Testis (tissue), 3 donors: ENCODE results near the gene PSMC3. TPM values are rescaled to one million over a fixed set of nuclear protein-coding genes. Genes with fewer than 3 reads are reported as not detected.

Experiments
- DNase-seq: peaks from one replicate; pipeline ENCODE4 v3.0.0-alpha.2; 2019
- H3K27ac ChIP-seq, 2 donors: fragments of 200-600 bp; sonication (generic); one replicate each; pipeline ENCODE4 v1.5.1; 2019
- H3K27me3 ChIP-seq: fragments of 200-600 bp; sonication (generic); one replicate; pipeline ENCODE4 v1.5.1; 2019
- H3K36me3 ChIP-seq: fragments of 200-600 bp; sonication (generic); one replicate; pipeline ENCODE4 v1.5.1; 2017; ENCODE audit warnings: low read depth; ENCODE audit errors: missing control alignments
- H3K4me1 ChIP-seq: fragments of 200-600 bp; sonication (generic); one replicate; pipeline ENCODE4 v1.5.1; 2019
- H3K4me3 ChIP-seq, 2 donors: fragments of 200-600 bp; sonication (generic); one replicate each; pipeline ENCODE4 v1.5.1; 2017 to 2019
- H3K9me3 ChIP-seq: fragments of 200-600 bp; sonication (generic); one replicate; pipeline ENCODE4 v1.5.1; 2017
- POLR2A ChIP-seq: fragments of 450-650 bp; IDR thresholded peaks from one replicate; pipeline ENCODE4 v1.6.1; 2017; ENCODE audit warnings: antibody characterized with exemption, mild to moderate bottlenecking, moderate library complexity
- WGBS, 2 donors: methylation state at CpG; one replicate each; pipeline ENCODE4 v1.1.5; 2018; 5-methylcytosine and 5-hydroxymethylcytosine counted together
- intact Hi-C: fragments of 100-400 bp; cut with DNase I; formaldehyde crosslinking; loops from one replicate; pipeline ENCODE4 v1.15.1; 2023; ENCODE audit warnings: low total_unique reads
- polyA plus RNA-seq: library from polyadenylated mRNA; stranded (reverse); fragments of 350-450 nt; fragmentation: Illumina TruSeq; extraction: RNeasy Lipid Tissue Mini Kit (QIAGEN cat#74804); gene quantifications from one replicate; pipeline ENCODE4 v1.2.3, GENCODE V29; 2014; ENCODE audit warnings: low read depth, low replicate concordance; ENCODE audit not compliant: insufficient read depth
- total RNA-seq, 2 donors: library from RNA; depleted of rRNA; stranded (reverse); fragments of >200 nt; gene quantifications; one replicate each; pipeline ENCODE4 v1.2.3, GENCODE V29; 2016
- TF ChIP-seq, protein P1 (sequence below), 3 experiments: fragments of 450-650 bp in 2 of 3; fragments of 200-600 bp in 1 of 3; sonication (generic) in 1 of 3; IDR thresholded peaks; one replicate each; pipeline ENCODE4 v1.5.1; 2016 to 2019; ENCODE audit warnings: antibody characterized with exemption in 3 of 3, mild to moderate bottlenecking in 2 of 3, moderate library complexity in 1 of 3

Gene PSMC3
- total and polyA plus RNA-seq, 3 donors from 2014 or later: 98.1 to 228 (median 108) TPM

DNA sequence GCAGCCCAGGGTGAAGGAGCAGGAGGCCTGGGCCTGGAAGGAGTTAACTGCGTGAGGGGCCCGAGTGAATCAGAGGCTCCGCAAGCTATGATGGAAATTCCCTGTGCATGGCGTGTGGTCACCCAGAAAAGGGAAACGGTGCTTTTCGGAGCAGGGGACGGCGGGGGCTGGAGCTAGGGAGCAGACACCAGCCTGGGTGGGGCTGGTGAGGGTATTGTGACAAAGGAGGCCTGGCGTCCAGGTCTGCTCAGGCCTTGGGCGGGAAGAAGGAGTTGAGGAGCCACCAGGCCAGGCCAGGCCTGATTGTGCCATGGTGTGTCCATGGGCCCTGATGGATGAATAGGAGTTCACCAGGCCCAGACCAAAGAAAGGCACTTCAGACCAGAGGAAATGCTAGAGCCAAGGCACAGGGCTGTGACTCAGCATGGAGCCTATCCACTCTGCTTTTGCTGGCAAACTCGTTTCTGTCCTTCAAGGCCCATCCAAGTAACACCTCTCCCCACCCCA, 35.1 kb downstream of the PSMC3 start:
- TF ChIP-seq POLR2A: no peak
- TF ChIP-seq, protein P1, sequence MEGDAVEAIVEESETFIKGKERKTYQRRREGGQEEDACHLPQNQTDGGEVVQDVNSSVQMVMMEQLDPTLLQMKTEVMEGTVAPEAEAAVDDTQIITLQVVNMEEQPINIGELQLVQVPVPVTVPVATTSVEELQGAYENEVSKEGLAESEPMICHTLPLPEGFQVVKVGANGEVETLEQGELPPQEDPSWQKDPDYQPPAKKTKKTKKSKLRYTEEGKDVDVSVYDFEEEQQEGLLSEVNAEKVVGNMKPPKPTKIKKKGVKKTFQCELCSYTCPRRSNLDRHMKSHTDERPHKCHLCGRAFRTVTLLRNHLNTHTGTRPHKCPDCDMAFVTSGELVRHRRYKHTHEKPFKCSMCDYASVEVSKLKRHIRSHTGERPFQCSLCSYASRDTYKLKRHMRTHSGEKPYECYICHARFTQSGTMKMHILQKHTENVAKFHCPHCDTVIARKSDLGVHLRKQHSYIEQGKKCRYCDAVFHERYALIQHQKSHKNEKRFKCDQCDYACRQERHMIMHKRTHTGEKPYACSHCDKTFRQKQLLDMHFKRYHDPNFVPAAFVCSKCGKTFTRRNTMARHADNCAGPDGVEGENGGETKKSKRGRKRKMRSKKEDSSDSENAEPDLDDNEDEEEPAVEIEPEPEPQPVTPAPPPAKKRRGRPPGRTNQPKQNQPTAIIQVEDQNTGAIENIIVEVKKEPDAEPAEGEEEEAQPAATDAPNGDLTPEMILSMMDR (IDR thresholded peaks at IDR 0.05): no peak
- intact Hi-C loops: no loop called here
- no peak overlapping the region for H3K4me3 ChIP-seq
- no peaks in the 10 kb centered on the region for H3K4me1 ChIP-seq
- 86 to 91% methylated on average over 11 of the region's 11 CpGs for WGBS, 2 donors
- no peak for DNase-seq
- no peaks in the 10 kb centered on the region for H3K36me3 ChIP-seq
- peak overlapping the region in 1 of 2 donors; percentile 41 for H3K27ac ChIP-seq
- no peaks in the 10 kb centered on the region for H3K9me3 ChIP-seq
- no peaks in the 10 kb centered on the region for H3K27me3 ChIP-seq

DNA sequence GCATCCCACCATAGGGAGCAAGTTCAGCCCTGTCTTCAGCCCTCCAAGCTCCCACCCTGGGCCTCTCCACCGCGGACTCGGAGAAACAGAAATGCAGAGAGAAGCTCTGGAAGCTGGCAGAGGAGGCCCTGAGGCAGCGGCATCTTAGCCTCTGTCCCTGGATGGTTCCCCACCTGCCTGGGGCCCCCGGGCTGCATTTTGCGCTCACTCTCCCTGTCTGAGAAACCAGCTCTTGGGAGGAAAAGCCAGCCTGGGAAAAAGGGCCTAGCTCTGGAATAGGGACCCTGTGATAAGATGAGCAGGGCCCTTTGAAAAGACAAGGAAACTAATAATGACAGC, 35.8 kb downstream of the PSMC3 start:
- no peak for TF ChIP-seq POLR2A
- TF ChIP-seq, protein P1 (IDR thresholded peaks at IDR 0.05): no peak
- Histone ChIP-seq H3K27me3 (no peaks in the 10 kb centered on the region), H3K9me3 (no peaks in the 10 kb centered on the region), H3K27ac (no peak overlapping the region), H3K4me1 (no peaks in the 10 kb centered on the region), H3K4me3 (no peak overlapping the region), H3K36me3 (no peaks in the 10 kb centered on the region)
- intact Hi-C loops: no loop called here
- no peak for DNase-seq
- 97 to 100% methylated on average over 5 to 6 of the region's 6 CpGs for WGBS, 2 donors

DNA sequence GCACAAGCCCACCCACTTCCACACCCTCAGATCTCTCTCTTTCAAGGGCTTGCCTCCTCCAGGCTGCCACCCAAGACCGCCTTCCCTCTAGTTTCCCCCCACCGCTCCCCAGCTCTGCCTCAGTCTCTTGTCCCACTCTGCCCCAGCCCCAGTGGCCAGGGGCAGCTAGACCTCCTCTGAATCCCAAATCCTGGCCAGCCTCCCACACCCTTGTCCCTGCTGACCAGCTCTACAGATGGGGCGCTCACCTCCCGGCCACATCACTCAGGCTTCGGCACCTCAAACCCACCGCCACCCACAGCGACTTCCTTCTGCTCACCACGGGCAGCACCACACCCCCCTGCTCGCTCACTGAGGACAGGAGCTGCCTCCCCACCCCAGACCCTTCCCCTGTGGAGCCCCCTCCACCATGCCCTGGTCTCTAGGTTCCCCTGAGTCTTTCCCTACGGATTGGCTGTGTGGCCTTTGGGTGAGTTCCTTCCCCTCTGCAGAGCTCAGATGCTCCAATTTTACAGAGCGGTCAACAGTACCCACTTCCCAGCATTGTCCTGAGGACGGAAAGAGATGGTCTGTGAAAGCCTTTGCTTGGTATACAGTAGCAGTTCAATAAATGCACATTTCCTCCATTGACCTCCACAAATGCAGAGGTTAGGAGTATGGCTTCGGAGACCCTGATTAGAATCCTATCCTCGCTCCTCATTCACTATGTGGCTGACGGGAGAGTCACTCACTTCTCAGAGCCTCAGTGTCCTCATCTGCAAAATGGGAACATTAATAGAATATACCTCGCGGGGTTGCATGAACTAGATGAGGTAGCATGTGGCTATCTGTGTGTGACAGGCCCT, 36.4 kb downstream of the PSMC3 start:
- no peak overlapping the region for H3K27ac ChIP-seq
- no peaks in the 10 kb centered on the region for H3K9me3 ChIP-seq
- intact Hi-C loops: no loop called here
- no peak overlapping the region for H3K4me3 ChIP-seq
- H3K4me1 ChIP-seq: no peaks in the 10 kb centered on the region
- no peak for DNase-seq
- TF ChIP-seq POLR2A: no peak
- TF ChIP-seq, protein P1 (IDR thresholded peaks at IDR 0.05): no peak
- H3K36me3 ChIP-seq: no peaks in the 10 kb centered on the region
- H3K27me3 ChIP-seq: no peaks in the 10 kb centered on the region
- WGBS, 2 donors: 90 to 91% methylated on average over 17 of the region's 17 CpGs

DNA sequence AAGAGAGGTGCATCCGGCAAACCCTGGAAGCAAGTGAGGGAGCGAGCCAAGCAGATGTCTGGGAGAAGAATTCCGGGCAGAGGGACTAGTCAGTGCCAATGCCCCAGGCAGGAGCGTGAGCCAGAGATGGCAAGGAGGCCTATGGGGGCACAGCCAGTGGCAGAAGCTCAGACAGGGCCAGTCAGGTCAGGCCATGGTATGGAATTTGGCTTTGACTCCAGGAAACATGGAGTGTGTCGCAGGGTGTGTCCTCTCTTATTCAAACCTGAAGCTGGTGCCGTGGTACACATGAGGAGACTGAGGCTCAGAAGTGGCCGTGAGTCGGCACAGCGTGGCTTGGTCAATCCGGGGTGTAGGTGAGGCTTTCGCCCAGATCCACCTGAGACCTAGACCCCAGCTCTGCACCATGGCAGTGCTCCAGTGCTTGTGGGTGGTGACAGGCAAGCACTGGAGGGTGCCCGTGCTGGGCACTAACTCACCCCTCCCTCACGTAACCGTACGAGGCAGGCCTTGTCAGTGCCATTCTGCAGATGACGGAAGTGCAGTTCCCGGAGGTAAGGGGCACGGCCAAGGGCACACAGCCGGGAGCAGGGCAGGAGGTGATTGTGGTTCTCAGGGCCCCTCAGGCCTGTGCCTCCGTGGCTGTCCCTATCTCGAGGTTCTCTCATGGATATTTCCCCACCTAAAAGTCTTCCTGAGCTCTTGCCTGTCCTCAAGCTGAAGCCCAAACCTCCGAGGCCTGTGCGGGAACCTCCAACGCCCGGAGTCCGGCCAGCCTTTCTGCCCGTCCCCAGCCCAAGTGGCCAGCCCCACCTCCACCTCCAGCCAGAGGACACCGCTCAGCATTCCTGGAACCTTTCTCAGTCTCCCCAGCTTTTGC, 37.3 kb downstream of the PSMC3 start:
- 89 to 91% methylated on average over 24 to 28 of the region's 28 CpGs for WGBS, 2 donors
- TF ChIP-seq POLR2A: no peak
- TF ChIP-seq, protein P1 (IDR thresholded peaks at IDR 0.05): no peak
- Histone ChIP-seq H3K36me3 (no peaks in the 10 kb centered on the region), H3K27ac (no peak overlapping the region), H3K4me1 (no peaks in the 10 kb centered on the region), H3K4me3 (no peak overlapping the region), H3K27me3 (no peaks in the 10 kb centered on the region), H3K9me3 (no peaks in the 10 kb centered on the region)
- no peak for DNase-seq
- intact Hi-C loops: no loop called here
